Liver (tissue), 9 donors: ENCODE results near the gene MYO10. TPM values are rescaled to one million over a fixed set of nuclear protein-coding genes. Genes with fewer than 3 reads are reported as not detected.

Experiments used
- DNase-seq: peaks from one replicate; pipeline ENCODE4 v3.0.0-alpha.2; 2017; ENCODE audit warnings: low spot score
- H3K27ac ChIP-seq, 2 donors: one replicate each; pipeline ENCODE4 v1.7.0; 2013; ENCODE audit warnings: inconsistent platforms in 2 of 2, low read length in 2 of 2, control low read depth in 1 of 2, low read depth in 1 of 2, mild to moderate bottlenecking in 1 of 2
- H3K27me3 ChIP-seq, 4 donors: one replicate each; pipeline versions ENCODE4 v1.6.1 to v1.7.0; 2013; ENCODE audit warnings: low read length in 3 of 4, inconsistent platforms in 1 of 4, mild to moderate bottlenecking in 1 of 4, moderate library complexity in 1 of 4; ENCODE audit not compliant: control insufficient read depth in 4 of 4, insufficient read depth in 4 of 4
- H3K36me3 ChIP-seq, 4 donors: one replicate each; pipeline versions ENCODE4 v1.6.1 to v1.7.0; 2013; ENCODE audit warnings: low read length in 3 of 4, mild to moderate bottlenecking in 3 of 4, low read depth in 1 of 4, moderate library complexity in 1 of 4; ENCODE audit not compliant: control insufficient read depth in 4 of 4, insufficient read depth in 3 of 4
- H3K4me1 ChIP-seq, 4 donors: one replicate each; pipeline versions ENCODE4 v1.6.1 to v1.7.0; 2013; ENCODE audit warnings: low read length in 3 of 4, mild to moderate bottlenecking in 3 of 4, moderate library complexity in 1 of 4; ENCODE audit not compliant: control insufficient read depth in 4 of 4, insufficient read depth in 4 of 4
- H3K4me3 ChIP-seq, 3 donors: one replicate each; pipeline versions ENCODE4 v1.6.1 to v1.7.0; 2013; ENCODE audit warnings: low read length in 3 of 3, control low read depth in 1 of 3, low read depth in 1 of 3, mild to moderate bottlenecking in 1 of 3
- H3K9ac ChIP-seq, 2 donors: one replicate each; pipeline ENCODE4 v1.7.0; 2013; ENCODE audit warnings: low read length in 2 of 2, mild to moderate bottlenecking in 2 of 2, moderate library complexity in 2 of 2, control low read depth in 1 of 2, low read depth in 1 of 2
- H3K9me3 ChIP-seq, 4 donors: one replicate each; pipeline versions ENCODE4 v1.6.1 to v1.7.0; 2013; ENCODE audit warnings: low read length in 3 of 4; ENCODE audit not compliant: control insufficient read depth in 4 of 4
- FOXA1 ChIP-seq: IDR thresholded peaks from 2 replicates; pipeline ENCODE4 v1.6.1; 2016; ENCODE audit warnings: antibody characterized with exemption
- GABPA ChIP-seq, 2 donors: IDR thresholded peaks in 1 of 2; conservative IDR thresholded peaks in 1 of 2; 2 replicates each; pipeline ENCODE4 v1.6.1; 2016; ENCODE audit warnings: antibody characterized with exemption in 2 of 2, mild to moderate bottlenecking in 1 of 2, moderate library complexity in 1 of 2
- HNF4G ChIP-seq: IDR thresholded peaks from 2 replicates; pipeline ENCODE4 v1.6.1; 2016; ENCODE audit warnings: antibody characterized with exemption
- JUND ChIP-seq, 2 donors: IDR thresholded peaks; 2 replicates each; pipeline ENCODE4 v1.6.1; 2016; ENCODE audit warnings: antibody characterized with exemption in 2 of 2
- RAD21 ChIP-seq, 2 donors: IDR thresholded peaks; 2 replicates each; pipeline ENCODE4 v1.6.1; 2016; ENCODE audit warnings: antibody characterized with exemption in 2 of 2, mild to moderate bottlenecking in 2 of 2
- TAF1 ChIP-seq: conservative IDR thresholded peaks from 2 replicates; pipeline ENCODE4 v1.6.1; 2016; ENCODE audit warnings: antibody characterized with exemption, mild to moderate bottlenecking
- WGBS: extraction: QIAGEN DNeasy Blood & Tissue Kit; methylation state at CpG from one replicate; pipeline ENCODE4 v1.1.7; 2013; 5-methylcytosine and 5-hydroxymethylcytosine counted together
- polyA plus RNA-seq, 2 donors: library from polyadenylated mRNA; stranded (reverse) in 1 of 2; unstranded in 1 of 2; fragments of 200-250 nt in 1 of 2; fragments of >200 nt in 1 of 2; fragmentation: Nextera tagmentation in 1 of 2; extraction: Ambion mirVana in 1 of 2; gene quantifications; one replicate each; pipeline versions ENCODE4 v1.2.1 to v1.2.3, GENCODE V29; 2013 to 2015
- total RNA-seq, 2 donors: library from RNA; depleted of rRNA; stranded (reverse); fragments of >200 nt; gene quantifications; one replicate each; pipeline ENCODE4 v1.2.3, GENCODE V29; 2014
- TF ChIP-seq, protein P1 (sequence below): IDR thresholded peaks from 2 replicates; pipeline ENCODE4 v1.6.1; 2016; ENCODE audit warnings: antibody characterized with exemption
- TF ChIP-seq, protein P2 (sequence below): fragments of 150-350 bp; IDR thresholded peaks from 2 replicates; pipeline ENCODE4 v1.5.1; 2017; ENCODE audit warnings: improper control_type of control experiment, low read depth, low read length; ENCODE audit not compliant: missing input control
- TF ChIP-seq, protein P3 (sequence below): IDR thresholded peaks from 2 replicates; pipeline ENCODE4 v1.6.1; 2016; ENCODE audit warnings: antibody characterized with exemption, mild to moderate bottlenecking
- donor health status: healthy.
- donor health status: healthy.
- donor health status: healthy.
- donor health status: healthy.
- donor health status: healthy.

Gene MYO10
- total and polyA plus RNA-seq, 4 donors = 4.3 to 15.3 (median 7.1) TPM

DNA sequence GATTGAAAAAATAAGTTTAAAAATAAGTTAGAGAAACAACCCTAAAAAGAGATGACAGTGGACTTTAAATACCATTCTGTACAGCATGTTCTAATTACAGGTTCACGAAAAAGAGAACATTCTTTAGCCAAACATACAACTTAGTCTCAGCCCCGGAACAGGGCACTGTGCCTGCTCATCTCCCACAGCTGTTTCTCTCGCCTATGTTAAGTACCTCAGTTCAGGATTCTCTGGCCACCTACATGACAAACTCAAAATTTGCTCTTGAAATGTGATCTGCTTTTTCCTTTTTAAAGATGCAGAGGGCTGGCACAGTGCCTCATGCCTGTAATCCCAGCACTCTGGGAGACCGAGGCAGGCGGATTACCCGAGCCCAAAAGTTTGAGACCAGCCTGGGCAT lies 52.3 kb downstream of the MYO10 start:
- peaks cover 0 to 4% (median 0%) of the 10 kb centered on the region in 4 donors for H3K27me3 ChIP-seq
- H3K27ac ChIP-seq = no peak overlapping the region
- DNase-seq = no peak
- H3K4me1 ChIP-seq = peaks cover 0 to 6% (median 3%) of the 10 kb centered on the region in 4 donors
- H3K4me3 ChIP-seq = no peak overlapping the region
- no peaks in the 10 kb centered on the region for H3K9me3 ChIP-seq
- TF ChIP-seq TAF1 = no peak
- TF ChIP-seq JUND (IDR thresholded peaks at IDR 0.05) = no peak
- no peak for TF ChIP-seq GABPA (IDR thresholded peaks at IDR 0.05 in 1 of 2, conservative IDR thresholded peaks at IDR 0.05 in 1 of 2)
- TF ChIP-seq, protein P1, sequence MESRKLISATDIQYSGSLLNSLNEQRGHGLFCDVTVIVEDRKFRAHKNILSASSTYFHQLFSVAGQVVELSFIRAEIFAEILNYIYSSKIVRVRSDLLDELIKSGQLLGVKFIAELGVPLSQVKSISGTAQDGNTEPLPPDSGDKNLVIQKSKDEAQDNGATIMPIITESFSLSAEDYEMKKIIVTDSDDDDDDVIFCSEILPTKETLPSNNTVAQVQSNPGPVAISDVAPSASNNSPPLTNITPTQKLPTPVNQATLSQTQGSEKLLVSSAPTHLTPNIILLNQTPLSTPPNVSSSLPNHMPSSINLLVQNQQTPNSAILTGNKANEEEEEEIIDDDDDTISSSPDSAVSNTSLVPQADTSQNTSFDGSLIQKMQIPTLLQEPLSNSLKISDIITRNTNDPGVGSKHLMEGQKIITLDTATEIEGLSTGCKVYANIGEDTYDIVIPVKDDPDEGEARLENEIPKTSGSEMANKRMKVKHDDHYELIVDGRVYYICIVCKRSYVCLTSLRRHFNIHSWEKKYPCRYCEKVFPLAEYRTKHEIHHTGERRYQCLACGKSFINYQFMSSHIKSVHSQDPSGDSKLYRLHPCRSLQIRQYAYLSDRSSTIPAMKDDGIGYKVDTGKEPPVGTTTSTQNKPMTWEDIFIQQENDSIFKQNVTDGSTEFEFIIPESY = no peak
- TF ChIP-seq RAD21 (IDR thresholded peaks at IDR 0.05) = no peak
- no peak for TF ChIP-seq HNF4G
- TF ChIP-seq FOXA1 = no peak
- TF ChIP-seq, protein P2, sequence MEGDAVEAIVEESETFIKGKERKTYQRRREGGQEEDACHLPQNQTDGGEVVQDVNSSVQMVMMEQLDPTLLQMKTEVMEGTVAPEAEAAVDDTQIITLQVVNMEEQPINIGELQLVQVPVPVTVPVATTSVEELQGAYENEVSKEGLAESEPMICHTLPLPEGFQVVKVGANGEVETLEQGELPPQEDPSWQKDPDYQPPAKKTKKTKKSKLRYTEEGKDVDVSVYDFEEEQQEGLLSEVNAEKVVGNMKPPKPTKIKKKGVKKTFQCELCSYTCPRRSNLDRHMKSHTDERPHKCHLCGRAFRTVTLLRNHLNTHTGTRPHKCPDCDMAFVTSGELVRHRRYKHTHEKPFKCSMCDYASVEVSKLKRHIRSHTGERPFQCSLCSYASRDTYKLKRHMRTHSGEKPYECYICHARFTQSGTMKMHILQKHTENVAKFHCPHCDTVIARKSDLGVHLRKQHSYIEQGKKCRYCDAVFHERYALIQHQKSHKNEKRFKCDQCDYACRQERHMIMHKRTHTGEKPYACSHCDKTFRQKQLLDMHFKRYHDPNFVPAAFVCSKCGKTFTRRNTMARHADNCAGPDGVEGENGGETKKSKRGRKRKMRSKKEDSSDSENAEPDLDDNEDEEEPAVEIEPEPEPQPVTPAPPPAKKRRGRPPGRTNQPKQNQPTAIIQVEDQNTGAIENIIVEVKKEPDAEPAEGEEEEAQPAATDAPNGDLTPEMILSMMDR = no peak
- no peaks in the 10 kb centered on the region for H3K36me3 ChIP-seq
- no peak overlapping the region for H3K9ac ChIP-seq
- 80% methylated on average over 6 of the region's 6 CpGs for WGBS

DNA sequence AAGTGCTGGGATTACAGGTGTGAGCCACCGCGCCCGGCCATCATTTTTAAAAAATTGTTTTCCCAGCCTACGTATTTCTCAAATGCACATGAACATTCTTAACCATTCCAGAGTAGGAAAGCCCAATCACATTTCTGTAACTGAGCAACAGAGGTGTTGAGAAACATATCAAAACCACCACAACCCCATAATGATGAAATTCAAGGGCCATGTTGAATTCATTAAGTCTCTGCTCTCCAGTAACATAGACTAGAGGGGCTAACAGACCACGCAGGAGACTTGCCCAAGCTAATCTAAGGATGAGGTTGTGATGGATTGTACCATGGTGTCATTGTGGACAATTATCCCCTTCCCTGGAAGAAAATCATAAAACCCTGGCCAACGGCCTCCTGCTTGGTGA lies 52.9 kb downstream of the MYO10 start:
- Histone ChIP-seq H3K27ac (no peak overlapping the region), H3K36me3 (no peaks in the 10 kb centered on the region), H3K4me1 (peaks cover 0 to 6% (median 3%) of the 10 kb centered on the region in 4 donors), H3K27me3 (peaks cover 0 to 4% (median 0%) of the 10 kb centered on the region in 4 donors), H3K4me3 (no peak overlapping the region), H3K9me3 (no peaks in the 10 kb centered on the region), H3K9ac (no peak overlapping the region)
- TF ChIP-seq, protein P3, sequence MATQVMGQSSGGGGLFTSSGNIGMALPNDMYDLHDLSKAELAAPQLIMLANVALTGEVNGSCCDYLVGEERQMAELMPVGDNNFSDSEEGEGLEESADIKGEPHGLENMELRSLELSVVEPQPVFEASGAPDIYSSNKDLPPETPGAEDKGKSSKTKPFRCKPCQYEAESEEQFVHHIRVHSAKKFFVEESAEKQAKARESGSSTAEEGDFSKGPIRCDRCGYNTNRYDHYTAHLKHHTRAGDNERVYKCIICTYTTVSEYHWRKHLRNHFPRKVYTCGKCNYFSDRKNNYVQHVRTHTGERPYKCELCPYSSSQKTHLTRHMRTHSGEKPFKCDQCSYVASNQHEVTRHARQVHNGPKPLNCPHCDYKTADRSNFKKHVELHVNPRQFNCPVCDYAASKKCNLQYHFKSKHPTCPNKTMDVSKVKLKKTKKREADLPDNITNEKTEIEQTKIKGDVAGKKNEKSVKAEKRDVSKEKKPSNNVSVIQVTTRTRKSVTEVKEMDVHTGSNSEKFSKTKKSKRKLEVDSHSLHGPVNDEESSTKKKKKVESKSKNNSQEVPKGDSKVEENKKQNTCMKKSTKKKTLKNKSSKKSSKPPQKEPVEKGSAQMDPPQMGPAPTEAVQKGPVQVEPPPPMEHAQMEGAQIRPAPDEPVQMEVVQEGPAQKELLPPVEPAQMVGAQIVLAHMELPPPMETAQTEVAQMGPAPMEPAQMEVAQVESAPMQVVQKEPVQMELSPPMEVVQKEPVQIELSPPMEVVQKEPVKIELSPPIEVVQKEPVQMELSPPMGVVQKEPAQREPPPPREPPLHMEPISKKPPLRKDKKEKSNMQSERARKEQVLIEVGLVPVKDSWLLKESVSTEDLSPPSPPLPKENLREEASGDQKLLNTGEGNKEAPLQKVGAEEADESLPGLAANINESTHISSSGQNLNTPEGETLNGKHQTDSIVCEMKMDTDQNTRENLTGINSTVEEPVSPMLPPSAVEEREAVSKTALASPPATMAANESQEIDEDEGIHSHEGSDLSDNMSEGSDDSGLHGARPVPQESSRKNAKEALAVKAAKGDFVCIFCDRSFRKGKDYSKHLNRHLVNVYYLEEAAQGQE = no peak
- TF ChIP-seq JUND (IDR thresholded peaks at IDR 0.05) (no peak), GABPA (IDR thresholded peaks at IDR 0.05 in 1 of 2, conservative IDR thresholded peaks at IDR 0.05 in 1 of 2) (no peak), RAD21 (IDR thresholded peaks at IDR 0.05) (no peak), HNF4G (no peak)
- TF ChIP-seq, protein P1 = no peak
- DNase-seq = no peak
- WGBS = 88% methylated on average over 6 of the region's 6 CpGs
